GM12801 (cell line): Measurements from ENCODE around the gene LNPEP.

Experiments used
- TF ChIP-seq, protein P1 (sequence below): IDR thresholded peaks from one replicate; pipeline ENCODE4 v1.5.1; 2011; ENCODE audit warnings: control low read depth; ENCODE audit not compliant: insufficient read length; ENCODE audit errors: extremely low read depth

LNPEP gene

DNA sequence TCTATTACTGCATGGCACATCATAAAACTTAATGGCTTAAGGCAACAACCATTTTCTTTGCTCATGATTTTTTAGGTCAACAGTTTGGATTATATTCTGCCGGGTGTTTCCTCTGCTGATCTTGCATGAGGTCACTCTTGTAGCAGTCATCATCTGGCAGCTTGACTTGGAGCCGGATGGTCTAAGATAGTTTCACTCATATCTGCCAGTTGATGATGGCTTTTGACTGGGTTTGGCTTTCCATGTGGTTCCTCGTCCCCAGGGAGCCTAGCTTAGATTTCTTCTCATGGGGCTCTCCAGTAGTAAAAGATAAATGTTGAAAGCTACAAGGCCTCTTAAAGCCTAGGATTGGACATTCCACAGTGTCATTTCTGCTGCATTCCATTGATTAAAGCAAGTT is 27.4 kb downstream of the LNPEP start:
- TF ChIP-seq, protein P1, sequence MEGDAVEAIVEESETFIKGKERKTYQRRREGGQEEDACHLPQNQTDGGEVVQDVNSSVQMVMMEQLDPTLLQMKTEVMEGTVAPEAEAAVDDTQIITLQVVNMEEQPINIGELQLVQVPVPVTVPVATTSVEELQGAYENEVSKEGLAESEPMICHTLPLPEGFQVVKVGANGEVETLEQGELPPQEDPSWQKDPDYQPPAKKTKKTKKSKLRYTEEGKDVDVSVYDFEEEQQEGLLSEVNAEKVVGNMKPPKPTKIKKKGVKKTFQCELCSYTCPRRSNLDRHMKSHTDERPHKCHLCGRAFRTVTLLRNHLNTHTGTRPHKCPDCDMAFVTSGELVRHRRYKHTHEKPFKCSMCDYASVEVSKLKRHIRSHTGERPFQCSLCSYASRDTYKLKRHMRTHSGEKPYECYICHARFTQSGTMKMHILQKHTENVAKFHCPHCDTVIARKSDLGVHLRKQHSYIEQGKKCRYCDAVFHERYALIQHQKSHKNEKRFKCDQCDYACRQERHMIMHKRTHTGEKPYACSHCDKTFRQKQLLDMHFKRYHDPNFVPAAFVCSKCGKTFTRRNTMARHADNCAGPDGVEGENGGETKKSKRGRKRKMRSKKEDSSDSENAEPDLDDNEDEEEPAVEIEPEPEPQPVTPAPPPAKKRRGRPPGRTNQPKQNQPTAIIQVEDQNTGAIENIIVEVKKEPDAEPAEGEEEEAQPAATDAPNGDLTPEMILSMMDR, result no peak

DNA sequence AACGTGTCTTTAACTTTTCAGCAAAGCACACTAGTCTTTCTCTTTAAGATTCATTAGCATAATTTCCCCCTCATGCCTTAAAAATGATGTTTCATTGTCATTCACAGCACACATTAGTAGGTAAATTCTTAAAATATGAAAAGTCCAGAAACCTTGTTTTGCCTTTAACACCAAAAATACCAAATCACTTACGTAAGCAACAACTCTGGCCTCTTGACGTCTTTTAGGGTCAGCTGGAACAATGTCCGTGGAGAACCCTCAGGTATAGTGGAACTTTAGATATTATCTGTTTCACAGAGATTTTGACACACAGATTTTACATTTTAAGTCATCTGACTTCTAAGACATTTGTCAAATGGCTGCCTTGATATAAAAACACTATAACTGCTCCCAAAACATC is 30.9 kb downstream of the LNPEP start:
- TF ChIP-seq, protein P1, result no peak

DNA sequence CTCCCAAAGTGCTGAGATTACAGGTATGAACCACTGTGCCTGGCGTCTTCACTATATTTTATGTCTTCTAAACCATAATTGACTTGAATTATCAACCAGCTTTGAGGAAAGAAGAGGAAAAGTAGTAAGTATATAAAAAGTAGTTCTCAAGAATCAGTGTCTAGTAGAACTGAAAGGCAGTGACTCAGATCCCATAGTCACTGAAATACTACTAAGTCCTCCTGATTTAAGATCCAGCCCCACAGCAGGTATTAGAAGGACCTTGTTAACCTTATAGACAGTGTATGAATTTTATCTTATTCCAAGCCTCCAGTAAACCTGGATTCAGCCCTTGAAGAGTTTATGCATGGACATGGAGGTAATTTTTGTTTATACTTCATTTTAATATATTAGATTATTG is 31.5 kb downstream of the LNPEP start:
- TF ChIP-seq, protein P1, result no peak

- TF ChIP-seq, protein P1, result no peak
Observed at GRCh38 chr5:96968074-96968473, 32.2 kb downstream of the LNPEP start.

- TF ChIP-seq, protein P1, result no peak
Observed at GRCh38 chr5:96968614-96969013, 32.7 kb downstream of the LNPEP start.

GRCh38 chr5:96969366-96969765 is 33.5 kb downstream of the LNPEP start:
- TF ChIP-seq, protein P1, result no peak

DNA sequence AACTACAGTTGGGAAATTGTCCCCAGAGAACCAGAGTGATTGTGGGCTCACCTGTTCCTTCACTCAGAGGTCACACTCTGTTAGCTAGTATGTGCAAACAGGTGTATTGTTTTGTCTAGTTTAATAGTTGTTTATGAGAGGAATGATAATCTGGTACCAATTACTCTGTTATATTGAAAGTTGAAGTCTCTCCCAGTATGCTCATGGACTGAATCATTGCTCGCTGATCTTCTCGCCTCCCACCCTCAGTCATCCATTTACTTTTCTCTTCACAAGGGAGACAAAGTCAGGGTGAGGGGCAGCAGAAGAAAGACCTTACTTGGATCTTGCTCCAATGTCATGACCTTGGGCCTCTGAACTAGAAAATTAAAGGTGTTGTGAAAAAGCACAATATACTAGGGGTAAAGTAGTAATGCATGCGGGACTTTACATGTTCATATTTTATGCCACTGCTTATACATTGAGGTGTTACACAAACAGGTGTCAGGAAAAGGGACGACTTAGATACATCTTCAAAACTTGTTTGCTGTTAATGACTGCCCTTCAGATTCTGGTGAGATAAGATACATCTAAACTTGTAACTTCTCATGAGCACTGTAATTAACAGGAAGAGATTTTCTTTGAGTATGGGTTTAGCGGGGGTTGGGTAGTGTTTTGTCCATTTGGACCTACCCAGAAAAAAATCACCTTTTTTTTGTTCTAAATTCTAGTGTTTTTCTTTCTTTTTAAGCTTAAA is 36.9 kb downstream of the LNPEP start:
- TF ChIP-seq, protein P1, result no peak
